HepG2 (cell line): Measurements from ENCODE around the gene FBXL12. TPM values are rescaled to one million over a fixed set of nuclear protein-coding genes. Genes with fewer than 3 reads are reported as not detected.

Experiments
- AKAP8 ChIP-seq: sonication (generic); formaldehyde crosslinking; IDR thresholded peaks from 2 replicates; pipeline ENCODE4 v1.5.1; 2020; ENCODE audit warnings: mild to moderate bottlenecking, missing genetic modification reagents
- ARNTL ChIP-seq: sonication (generic); formaldehyde crosslinking; IDR thresholded peaks from 2 replicates; pipeline ENCODE4 v1.4.0; 2020; ENCODE audit warnings: mild to moderate bottlenecking, missing genetic modification reagents
- BHLHE40 ChIP-seq: IDR thresholded peaks from 2 replicates; pipeline ENCODE4 v1.6.1; 2011; ENCODE audit warnings: low read length, improper control_type of control experiment
- CHCHD3 ChIP-seq: sonication (generic); formaldehyde crosslinking; IDR thresholded peaks from 2 replicates; pipeline ENCODE4 v1.8.0; 2022; ENCODE audit warnings: mild to moderate bottlenecking, missing genetic modification reagents, moderate library complexity
- E2F1 ChIP-seq: sonication (generic); formaldehyde crosslinking; IDR thresholded peaks from 2 replicates; pipeline ENCODE4 v1.5.0; 2020; ENCODE audit warnings: missing genetic modification reagents
- ETV5 ChIP-seq: IDR thresholded peaks from 2 replicates; pipeline ENCODE4 v1.6.1; 2018; ENCODE audit warnings: missing biosample characterization, missing genetic modification reagents, inconsistent platforms, borderline replicate concordance
- FOXA3 ChIP-seq: IDR thresholded peaks from 2 replicates; pipeline ENCODE4 v1.6.1; 2016; ENCODE audit warnings: missing genetic modification reagents, missing compliant biosample characterization
- HNRNPH1 ChIP-seq: fragments of 200-400 bp; formaldehyde crosslinking; optimal IDR thresholded peaks from 2 replicates; pipeline ENCODE3; 2017; ENCODE audit warnings: mild to moderate bottlenecking, low read depth, low read length
- HNRNPL ChIP-seq: fragments of 200-400 bp; formaldehyde crosslinking; IDR thresholded peaks from 2 replicates; pipeline ENCODE4 v1.6.1; 2017; ENCODE audit warnings: mild to moderate bottlenecking, low read depth, low read length
- KAT7 ChIP-seq: IDR thresholded peaks from 2 replicates; pipeline ENCODE4 v1.6.1; 2018; ENCODE audit warnings: borderline replicate concordance, missing compliant biosample characterization
- MBD4 ChIP-seq: IDR thresholded peaks from 2 replicates; pipeline ENCODE4 v1.6.1; 2012; ENCODE audit warnings: low read length, inconsistent platforms, borderline replicate concordance
- MBNL3 ChIP-seq: fragments of 250-450 bp; sonication (Bioruptor Pico); conservative IDR thresholded peaks from 2 replicates; pipeline ENCODE4 v1.8.0; 2022; ENCODE audit warnings: mild to moderate bottlenecking, inconsistent platforms
- PLRG1 ChIP-seq: fragments of 450-650 bp; conservative IDR thresholded peaks from 2 replicates; pipeline ENCODE4 v1.6.1; 2016
- RBM39 ChIP-seq: fragments of 200-400 bp; formaldehyde crosslinking; IDR thresholded peaks from one replicate; pipeline ENCODE4 v1.6.1; 2018; ENCODE audit warnings: antibody characterized with exemption, mild to moderate bottlenecking, low read depth, low read length; ENCODE audit not compliant: poor library complexity, severe bottlenecking
- TEF ChIP-seq: sonication (generic); formaldehyde crosslinking; IDR thresholded peaks from 2 replicates; pipeline ENCODE4 v1.5.0; 2020; ENCODE audit warnings: missing genetic modification reagents
- TRIM24 ChIP-seq: sonication (generic); formaldehyde crosslinking; IDR thresholded peaks from 2 replicates; pipeline ENCODE4 v1.8.0; 2022; ENCODE audit warnings: mild to moderate bottlenecking, missing genetic modification reagents
- XRCC5 ChIP-seq: fragments of 200-400 bp; formaldehyde crosslinking; optimal IDR thresholded peaks from 2 replicates; pipeline ENCODE3; 2017; ENCODE audit warnings: mild to moderate bottlenecking, low read length
- ZNF207 ChIP-seq: fragments of 450-650 bp; IDR thresholded peaks from 2 replicates; pipeline ENCODE4 v1.6.1; 2016; ENCODE audit warnings: antibody characterized with exemption, borderline replicate concordance
- ZNF274 ChIP-seq: sonication (generic); formaldehyde crosslinking; IDR thresholded peaks from 2 replicates; pipeline ENCODE4 v1.5.1; 2020; ENCODE audit warnings: mild to moderate bottlenecking, missing genetic modification reagents
- ZNF280B ChIP-seq: sonication (generic); formaldehyde crosslinking; IDR thresholded peaks from 2 replicates; pipeline ENCODE4 v1.5.0; 2020; ENCODE audit warnings: missing genetic modification reagents, mild to moderate bottlenecking, borderline replicate concordance
- ZNF446 ChIP-seq: sonication (generic); formaldehyde crosslinking; IDR thresholded peaks from 2 replicates; pipeline ENCODE4 v1.5.0; 2020; ENCODE audit warnings: mild to moderate bottlenecking, missing genetic modification reagents
- ZNF460 ChIP-seq: sonication (generic); formaldehyde crosslinking; IDR thresholded peaks from 2 replicates; pipeline ENCODE4 v1.5.1; 2020; ENCODE audit warnings: missing genetic modification reagents, mild to moderate bottlenecking, borderline replicate concordance
- ZNF468 ChIP-seq: sonication (generic); formaldehyde crosslinking; IDR thresholded peaks from 2 replicates; pipeline ENCODE4 v1.8.0; 2022; ENCODE audit warnings: mild to moderate bottlenecking, moderate library complexity, missing genetic modification reagents
- ZNF543 ChIP-seq: sonication (generic); formaldehyde crosslinking; IDR thresholded peaks from 2 replicates; pipeline ENCODE4 v1.4.0; 2020; ENCODE audit warnings: mild to moderate bottlenecking, missing genetic modification reagents
- ZNF567 ChIP-seq: sonication (generic); formaldehyde crosslinking; IDR thresholded peaks from 2 replicates; pipeline ENCODE4 v1.8.1; 2023; ENCODE audit warnings: mild to moderate bottlenecking, missing genetic modification reagents, borderline replicate concordance
- ZNF691 ChIP-seq: sonication (generic); formaldehyde crosslinking; IDR thresholded peaks from 2 replicates; pipeline ENCODE4 v1.4.0; 2020; ENCODE audit warnings: missing genetic modification reagents, low read depth, mild to moderate bottlenecking, borderline replicate concordance
- ZNF7 ChIP-seq: IDR thresholded peaks from 2 replicates; pipeline ENCODE4 v1.6.1; 2016; ENCODE audit warnings: missing biosample characterization, missing genetic modification reagents
- ZSCAN9 ChIP-seq: IDR thresholded peaks from 2 replicates; pipeline ENCODE4 v1.6.1; 2016; ENCODE audit warnings: borderline replicate concordance
- polyA plus RNA-seq, 8 experiments: library from polyadenylated mRNA; depleted of rRNA in 3 of 8; stranded (reverse) in 7 of 8; unstranded in 1 of 8; fragments of >200 nt; fragmentation: Illumina TruSeq in 4 of 8; extraction: Trizol in 4 of 8; gene quantifications; 2 replicates each; pipeline versions ENCODE4 v1.2.1 to v1.2.3, GENCODE V29; 2011 to 2016; ENCODE audit warnings: low read depth in 4 of 8, missing spikeins in 1 of 8, mixed read lengths in 1 of 8; ENCODE audit not compliant: insufficient read depth in 1 of 8
- total RNA-seq, 5 experiments: library from RNA; depleted of rRNA; stranded (reverse); fragments of >200 nt; fragmentation: Illumina TruSeq; extraction: Trizol; gene quantifications; 2 replicates each; pipeline ENCODE4 v1.2.3, GENCODE V29; 2016; ENCODE audit warnings: low read depth in 1 of 5

The FBXL12 gene
- total and polyA plus RNA-seq, 2 of the 13 experiments (the other 11 are each of a cell fraction or from before 2014, with no cell fraction given) = 20.4 to 23.1 TPM

- TF ChIP-seq ZNF460 (CRISPR knock-in tag) = no peak
- peak; percentile 85 for TF ChIP-seq XRCC5
- TF ChIP-seq MBNL3 (CRISPR knock-in tag) = no peak
- TF ChIP-seq ZNF7 (CRISPR knock-in tag) = no peak
- TF ChIP-seq HNRNPL = no peak; the same call in 1 of the 2 replicates
- peak; percentile 29; the same call in 1 of the 2 replicates for TF ChIP-seq ZSCAN9 (CRISPR knock-in tag)
- TF ChIP-seq E2F1 (CRISPR knock-in tag) = peak; percentile 78
- peak; percentile 93 for TF ChIP-seq KAT7 (CRISPR knock-in tag)
- no peak for TF ChIP-seq ARNTL (CRISPR knock-in tag)
- TF ChIP-seq ZNF280B (CRISPR knock-in tag) = no peak
- no peak for TF ChIP-seq HNRNPH1
- no peak for TF ChIP-seq ZNF446
- peak; percentile 33; the same call in 1 of the 2 replicates for TF ChIP-seq BHLHE40
- peak; percentile 87; the same call in 1 of the 2 replicates for TF ChIP-seq ZNF691 (CRISPR knock-in tag)
- no peak for TF ChIP-seq MBD4
- no peak for TF ChIP-seq PLRG1
- TF ChIP-seq ZNF543 (CRISPR knock-in tag) = no peak
- TF ChIP-seq ZNF274 = peak; percentile 46; the same call in 1 of the 2 replicates
- TF ChIP-seq RBM39 = peak; percentile 71
- TF ChIP-seq ETV5 (CRISPR knock-in tag) = peak; percentile 84
- no peak for TF ChIP-seq ZNF207
- peak; percentile 89 for TF ChIP-seq ZNF567
- peak; percentile 48; the same call in 1 of the 2 replicates for TF ChIP-seq FOXA3
- no peak for TF ChIP-seq ZNF468 (CRISPR knock-in tag)
- TF ChIP-seq TRIM24 (CRISPR knock-in tag) = no peak
- TF ChIP-seq TEF (CRISPR knock-in tag) = no peak
- no peak for TF ChIP-seq CHCHD3
- TF ChIP-seq AKAP8 (CRISPR knock-in tag) = no peak
These were observed 50.4 kb downstream of the FBXL12 start, which contains the start of gene ZNF846 (continued) for GRCh38 chr19:9768175-9769112.
